CD4-positive, alpha-beta T cell treated with Interleukin-15 for 1 hour (primary cell): ENCODE measurements around the gene GSTM3.
"Not testable (repeated sequence)": the region's sequence is repeated elsewhere in the genome, so short reads cannot be mapped to it uniquely, and the experiment has no call there.

Experiments used
- DNase-seq: peaks from one replicate; pipeline ENCODE4 v3.0.0-alpha.2; 2020

Gene GSTM3

DNA sequence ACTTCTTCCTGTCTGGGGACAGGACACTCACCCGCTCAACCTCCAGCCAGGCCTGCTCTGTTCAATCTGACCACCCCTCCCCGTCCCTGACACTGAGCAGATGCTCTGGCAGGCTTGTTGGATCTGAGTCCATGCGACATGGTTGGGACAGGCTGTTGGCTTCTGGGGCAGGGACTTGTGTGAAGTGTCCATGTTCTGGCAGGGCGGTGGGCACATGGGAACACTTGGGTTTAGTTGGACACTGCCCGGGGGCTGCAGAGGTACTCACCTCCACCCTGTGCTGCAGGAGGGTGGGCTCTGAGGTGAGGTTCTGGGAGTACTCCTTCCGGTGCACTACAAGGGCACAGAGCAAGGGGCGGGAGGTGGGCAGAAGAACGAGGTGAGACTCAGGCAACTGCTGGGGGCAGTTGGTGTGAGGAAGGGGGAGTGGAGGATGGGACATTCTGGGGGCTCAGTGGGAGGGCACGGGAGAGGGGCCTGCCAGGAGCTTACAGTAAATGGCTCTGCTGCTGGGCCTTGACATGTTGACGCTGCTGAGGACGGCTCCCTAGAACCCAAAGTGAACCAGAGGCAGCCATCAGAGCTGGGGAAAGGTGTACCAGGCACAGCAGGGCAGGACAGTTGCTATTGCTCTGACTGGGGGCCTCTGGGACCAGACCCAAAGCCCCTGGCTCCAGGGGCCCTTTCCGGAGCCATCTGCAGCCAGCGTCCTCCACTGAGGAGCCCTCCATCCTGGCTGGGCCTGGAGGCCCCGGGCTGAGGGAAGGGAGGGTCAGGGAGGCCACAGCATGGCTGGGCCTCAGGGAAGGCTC is 20.6 kb upstream of the GSTM3 start:
- no peak for DNase-seq

- no peak for DNase-seq
Measured at GRCh38 chr1:109760581-109761226, 19.9 kb upstream of the GSTM3 start.

GRCh38 chr1:109759513-109760334 is 18.9 kb upstream of the GSTM3 start:
- no peak for DNase-seq

GRCh38 chr1:109757936-109758786 is 17.3 kb upstream of the GSTM3 start:
- no peak for DNase-seq

GRCh38 chr1:109756848-109757521 is 16.1 kb upstream of the GSTM3 start:
- no peak for DNase-seq

- DNase-seq: not testable (repeated sequence)
Measured at GRCh38 chr1:109756325-109756724, 15.5 kb upstream of the GSTM3 start.

GRCh38 chr1:109754738-109755137 is 13.9 kb upstream of the GSTM3 start:
- DNase-seq: no peak

DNA sequence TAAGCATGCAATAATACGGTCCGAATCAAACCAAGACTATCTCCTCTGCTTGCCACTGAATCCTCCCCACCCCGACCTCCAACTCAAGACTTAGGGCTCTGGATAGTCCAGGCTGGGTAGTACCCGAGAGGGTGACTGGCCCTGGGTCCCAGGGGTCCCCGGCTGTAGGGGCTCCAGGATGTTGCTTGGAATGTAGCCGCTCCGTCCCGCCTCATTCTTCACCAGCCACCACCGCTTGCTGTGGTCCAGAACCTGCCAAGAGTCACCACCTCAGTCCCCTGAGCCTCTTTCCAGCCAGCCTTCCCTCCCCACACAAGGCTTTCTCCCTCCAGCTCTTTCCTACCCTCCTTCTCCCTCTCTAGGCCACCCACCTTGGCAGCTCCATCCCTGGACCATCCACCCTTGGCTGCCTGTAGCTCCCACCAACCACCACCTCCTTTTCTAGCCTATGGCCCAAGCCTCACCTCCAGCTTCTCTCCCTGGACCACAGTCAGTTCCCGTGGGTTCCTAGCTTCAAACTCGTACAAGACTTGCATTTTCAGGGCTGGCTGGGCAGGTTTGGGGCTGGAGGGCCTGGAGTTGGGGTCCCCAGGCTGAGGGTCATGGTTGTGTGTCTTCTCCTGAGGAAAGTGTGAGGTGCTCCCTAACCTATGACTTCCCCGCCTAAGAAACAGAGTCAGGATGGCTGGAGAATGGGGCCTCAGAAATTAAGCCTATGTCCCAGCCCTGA is 10.9 kb upstream of the GSTM3 start:
- no peak for DNase-seq

DNA sequence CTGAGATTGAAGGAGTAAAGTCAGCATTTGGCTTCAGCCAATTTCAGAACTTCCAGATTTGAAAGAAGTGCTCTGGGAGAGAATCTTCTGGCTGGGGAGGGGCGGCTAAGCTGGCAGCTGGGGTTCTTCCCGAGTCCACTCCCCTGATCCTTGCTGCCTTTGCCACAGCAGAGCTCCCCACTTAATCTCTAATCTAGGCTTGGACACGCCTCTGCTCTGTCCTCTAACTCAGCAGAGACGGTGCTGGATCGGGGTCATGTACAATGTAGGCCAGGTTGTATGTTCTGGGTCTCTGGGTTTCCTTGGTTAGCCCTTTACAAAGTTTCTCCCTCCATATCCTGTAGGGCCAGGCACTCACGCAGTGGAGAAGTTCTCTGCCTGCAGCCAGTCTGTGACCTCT is 10.1 kb upstream of the GSTM3 start:
- no peak for DNase-seq

- DNase-seq: no peak
Measured at GRCh38 chr1:109750241-109750882, 9.5 kb upstream of the GSTM3 start.

DNA sequence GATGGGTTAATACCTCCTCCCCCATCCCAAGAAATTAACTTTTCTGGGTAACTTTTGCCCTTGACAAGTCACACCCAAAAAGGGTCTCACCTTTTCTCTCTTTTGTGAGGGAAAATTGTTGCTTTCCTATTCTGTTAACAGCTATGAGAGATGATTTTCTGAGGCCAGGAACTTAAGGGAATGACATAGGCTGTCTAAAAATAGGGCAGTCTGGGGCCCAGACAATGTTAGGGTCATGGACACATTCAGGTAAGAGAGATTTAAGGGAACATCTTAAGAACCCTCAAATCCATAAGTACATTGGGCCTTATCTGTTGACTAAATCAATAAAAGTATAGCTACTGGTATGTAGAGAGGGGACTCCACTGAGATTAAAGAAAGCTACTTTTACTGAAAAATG is 8.4 kb upstream of the GSTM3 start:
- no peak for DNase-seq

GRCh38 chr1:109748311-109748710 is 7.5 kb upstream of the GSTM3 start:
- DNase-seq: not testable (repeated sequence)

- DNase-seq: peak; percentile 87
Measured at GRCh38 chr1:109739738-109740614, 862 bp downstream of the GSTM3 start.

DNA sequence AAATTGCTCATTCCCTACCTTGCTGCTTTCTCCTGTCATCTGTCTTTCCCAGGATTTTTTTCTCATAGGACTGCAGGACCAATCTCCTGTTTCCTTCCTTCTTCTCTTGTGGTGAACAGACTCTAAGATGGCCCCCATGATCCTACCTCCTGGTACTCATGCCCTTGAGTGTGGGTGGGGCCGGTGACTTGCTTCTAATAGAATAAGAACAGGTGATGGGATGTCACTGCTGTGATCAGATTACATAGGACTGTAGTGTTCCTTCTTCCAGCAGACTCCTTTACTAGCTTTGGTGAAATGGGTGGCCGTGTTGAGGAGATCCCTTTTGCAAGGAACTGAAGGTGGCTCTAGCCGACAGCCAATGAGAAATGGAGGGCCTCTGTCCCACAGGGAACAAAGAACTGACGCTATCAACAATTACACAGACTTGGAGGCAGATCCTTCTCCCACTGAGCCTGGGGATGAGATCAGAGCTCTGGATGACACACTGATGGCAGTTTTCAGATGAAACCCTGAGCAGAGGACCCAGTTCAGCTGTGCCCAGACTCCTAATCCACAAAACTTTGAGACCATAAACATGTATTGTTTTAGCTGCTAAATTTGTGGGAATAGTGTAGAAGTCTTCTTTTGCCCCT is 7.5 kb downstream of the GSTM3 start:
- DNase-seq: no peak

- DNase-seq: no peak
Measured at GRCh38 chr1:109732390-109732881, 8.4 kb downstream of the GSTM3 start.

- DNase-seq: no peak
Measured at GRCh38 chr1:109730666-109731065, 10.2 kb downstream of the GSTM3 start.

- DNase-seq: no peak
Measured at GRCh38 chr1:109728870-109729269, 12.0 kb downstream of the GSTM3 start.

DNA sequence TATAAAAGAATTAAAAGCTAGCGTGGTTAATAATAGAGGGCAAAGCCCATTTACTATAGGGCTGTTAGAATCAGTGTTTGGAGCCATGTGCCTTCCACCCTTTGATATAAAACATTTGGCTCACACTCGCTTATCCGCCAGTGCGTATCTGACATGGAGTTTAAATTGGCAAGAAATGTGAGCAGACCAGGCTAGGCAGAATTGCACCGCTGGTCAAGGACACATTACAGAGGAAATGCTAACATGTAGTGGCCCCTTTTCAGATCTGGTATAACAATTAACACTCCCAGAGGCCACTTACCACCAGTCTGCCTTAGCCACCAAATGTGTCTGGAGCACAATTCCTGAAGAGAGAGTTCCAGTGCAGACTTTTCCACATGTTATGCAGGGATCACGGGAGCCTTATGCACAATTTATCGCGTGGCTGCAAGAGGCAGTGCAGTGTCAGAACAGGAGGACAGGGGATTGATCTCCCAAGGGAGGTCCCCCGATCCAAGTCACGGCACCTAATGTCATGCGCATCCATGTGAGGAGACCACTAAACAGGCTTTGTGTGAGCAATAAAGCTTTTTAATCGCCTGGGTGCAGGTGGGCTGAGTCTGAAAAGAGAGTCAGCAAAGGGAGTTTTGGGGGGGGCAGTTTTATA is 14.0 kb downstream of the GSTM3 start:
- no peak for DNase-seq

GRCh38 chr1:109726007-109726406 is 14.8 kb downstream of the GSTM3 start:
- no peak for DNase-seq
